Type B pancreatic cell (in vitro differentiated cells): ENCODE measurements around the gene LRRC3. TPM values are rescaled to one million over a fixed set of nuclear protein-coding genes. Genes with fewer than 3 reads are reported as not detected.

Experiments
- DNase-seq: peaks from one replicate; pipeline ENCODE4 v3.0.0; 2021; ENCODE audit warnings: mixed read lengths; ENCODE audit not compliant: unreplicated experiment; ENCODE audit errors: extremely low spot score
- H3K27ac Mint-ChIP-seq: 2 replicates; pipeline ENCODE4 v1.8.0; 2021; ENCODE audit warnings: mild to moderate bottlenecking, mixed read lengths
- H3K27me3 Mint-ChIP-seq: 2 replicates; pipeline ENCODE4 v1.8.0; 2021; ENCODE audit warnings: mixed read lengths
- H3K36me3 Mint-ChIP-seq: 2 replicates; pipeline ENCODE4 v1.8.0; 2021; ENCODE audit warnings: mixed read lengths
- H3K4me1 Mint-ChIP-seq: one replicate; pipeline ENCODE4 v1.8.0; 2021; ENCODE audit warnings: mixed read lengths; ENCODE audit not compliant: unreplicated experiment
- H3K4me3 Mint-ChIP-seq: 2 replicates; pipeline ENCODE4 v1.8.0; 2021; ENCODE audit warnings: mild to moderate bottlenecking, mixed read lengths
- H3K9me3 Mint-ChIP-seq: 2 replicates; pipeline ENCODE4 v1.8.0; 2021; ENCODE audit warnings: mixed read lengths
- CTCF ChIP-seq: fragments of 200-600 bp; sonication (generic); conservative IDR thresholded peaks from 2 replicates; pipeline ENCODE4 v1.5.0; 2021; ENCODE audit warnings: antibody characterized with exemption, mild to moderate bottlenecking
- total RNA-seq: library from RNA; stranded (reverse); gene quantifications from 2 replicates; pipeline ENCODE4 v1.2.1, GENCODE V29; 2021; ENCODE audit warnings: low replicate concordance

Gene LRRC3
- total RNA-seq, 1 donor from 2014 or later, result 8.7 TPM

GRCh38 chr21:44494418-44494817, 39.1 kb downstream of the LRRC3 start:
- H3K27ac Mint-ChIP-seq, result no peak overlapping the region

DNA sequence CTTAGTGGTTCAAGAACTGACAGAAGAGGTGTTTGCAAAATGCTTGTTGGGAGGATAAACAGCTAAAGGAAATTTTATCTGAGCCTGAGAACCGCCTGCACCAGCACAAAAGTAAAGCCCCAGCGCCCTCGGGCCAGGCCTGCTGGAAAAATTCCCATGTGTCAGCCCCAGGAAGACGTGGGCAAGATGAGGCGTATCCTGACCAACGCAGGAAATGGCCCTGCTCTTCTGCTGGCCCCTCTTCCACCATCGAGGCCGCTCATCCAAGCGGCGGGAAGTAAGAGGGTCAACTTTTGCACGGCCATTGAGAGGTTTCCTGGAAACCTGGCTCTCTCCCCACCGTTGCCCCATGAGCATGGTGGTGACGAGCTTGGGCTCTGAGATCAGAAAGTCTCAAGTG, 39.6 kb downstream of the LRRC3 start:
- Mint-ChIP-seq H3K4me1 (peaks cover 10% of the 10 kb centered on the region), H3K36me3 (peaks cover 22% of the 10 kb centered on the region), H3K4me3 (no peak overlapping the region), H3K9me3 (peaks cover 14% of the 10 kb centered on the region), H3K27ac (no peak overlapping the region), H3K27me3 (no peaks in the 10 kb centered on the region)
- TF ChIP-seq CTCF, result no peak
- DNase-seq, result no peak

More at GRCh38 chr21:44494418-44494817, 39.1 kb downstream of the LRRC3 start:
- no peak for DNase-seq
- Mint-ChIP-seq H3K9me3 (peaks cover 14% of the 10 kb centered on the region), H3K4me1 (peaks cover 10% of the 10 kb centered on the region), H3K27me3 (no peaks in the 10 kb centered on the region), H3K4me3 (no peak overlapping the region), H3K36me3 (peaks cover 23% of the 10 kb centered on the region)
- TF ChIP-seq CTCF, result no peak

- H3K9me3 Mint-ChIP-seq, result peaks cover 14% of the 10 kb centered on the region
Observed at GRCh38 chr21:44495611-44496563, 40.6 kb downstream of the LRRC3 start.

GRCh38 chr21:44496564-44497550, 41.5 kb downstream of the LRRC3 start:
- Mint-ChIP-seq H3K36me3 (peaks cover 16% of the 10 kb centered on the region), H3K9me3 (peaks cover 13% of the 10 kb centered on the region), H3K27ac (peak overlapping the region; percentile 1), H3K4me3 (peak overlapping the region; percentile 28), H3K4me1 (peaks cover 10% of the 10 kb centered on the region), H3K27me3 (no peaks in the 10 kb centered on the region)
- DNase-seq, result no peak
- TF ChIP-seq CTCF, result no peak

More at GRCh38 chr21:44495611-44496563, 40.6 kb downstream of the LRRC3 start:
- H3K27me3 Mint-ChIP-seq, result no peaks in the 10 kb centered on the region
- H3K4me1 Mint-ChIP-seq, result peaks cover 10% of the 10 kb centered on the region
- no peak for TF ChIP-seq CTCF
- H3K36me3 Mint-ChIP-seq, result peaks cover 19% of the 10 kb centered on the region
- H3K27ac Mint-ChIP-seq, result no peak overlapping the region
- H3K4me3 Mint-ChIP-seq, result no peak overlapping the region
- no peak for DNase-seq

DNA sequence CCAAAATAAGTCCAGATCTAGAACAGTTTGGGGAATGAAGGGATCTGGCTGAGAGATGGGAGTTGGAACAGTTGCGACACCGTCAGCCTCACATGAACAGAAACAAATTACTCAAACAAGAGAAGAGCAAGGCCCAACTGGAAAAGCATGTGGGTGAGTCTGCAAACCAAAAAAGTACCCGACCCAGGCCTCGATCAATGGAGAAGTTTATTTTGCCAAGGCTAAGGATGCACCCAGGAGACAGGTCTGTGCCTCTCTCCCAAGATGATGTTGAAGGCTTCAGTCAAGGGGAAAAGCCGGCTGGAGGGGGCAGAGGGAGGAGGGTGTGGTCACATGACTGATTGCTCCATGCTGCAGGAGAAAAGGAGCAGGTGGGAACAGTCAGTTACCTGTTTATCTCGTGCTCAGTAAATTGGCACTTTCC, 42.4 kb downstream of the LRRC3 start:
- H3K36me3 Mint-ChIP-seq, result peaks cover 10% of the 10 kb centered on the region
- no peak for TF ChIP-seq CTCF
- no peak overlapping the region for H3K4me3 Mint-ChIP-seq
- H3K9me3 Mint-ChIP-seq, result peaks cover 6% of the 10 kb centered on the region
- no peak for DNase-seq
- peaks cover 10% of the 10 kb centered on the region for H3K4me1 Mint-ChIP-seq
- peak overlapping the region; percentile 1 for H3K27ac Mint-ChIP-seq
- no peaks in the 10 kb centered on the region for H3K27me3 Mint-ChIP-seq
